GM12864 (cell line): ENCODE data around the gene POLR3K.
A peak's percentile ranks its signal among the peaks of the same experiment; 100 is the strongest.

Source experiments
- DNase-seq: peaks from one replicate; pipeline ENCODE4 v3.0.0-alpha.2; 2011; ENCODE audit warnings: low read depth
- H3K4me3 ChIP-seq: 2 replicates; pipeline ENCODE4 v1.5.1; 2011; ENCODE audit warnings: mild to moderate bottlenecking, low read depth, low read length, control low read depth
- TF ChIP-seq, protein P1 (sequence below): IDR thresholded peaks from 2 replicates; pipeline ENCODE4 v1.5.1; 2011; ENCODE audit warnings: low read depth, mild to moderate bottlenecking, moderate library complexity, low read length, control low read depth, inconsistent platforms; ENCODE audit errors: missing control alignments

POLR3K gene

DNA sequence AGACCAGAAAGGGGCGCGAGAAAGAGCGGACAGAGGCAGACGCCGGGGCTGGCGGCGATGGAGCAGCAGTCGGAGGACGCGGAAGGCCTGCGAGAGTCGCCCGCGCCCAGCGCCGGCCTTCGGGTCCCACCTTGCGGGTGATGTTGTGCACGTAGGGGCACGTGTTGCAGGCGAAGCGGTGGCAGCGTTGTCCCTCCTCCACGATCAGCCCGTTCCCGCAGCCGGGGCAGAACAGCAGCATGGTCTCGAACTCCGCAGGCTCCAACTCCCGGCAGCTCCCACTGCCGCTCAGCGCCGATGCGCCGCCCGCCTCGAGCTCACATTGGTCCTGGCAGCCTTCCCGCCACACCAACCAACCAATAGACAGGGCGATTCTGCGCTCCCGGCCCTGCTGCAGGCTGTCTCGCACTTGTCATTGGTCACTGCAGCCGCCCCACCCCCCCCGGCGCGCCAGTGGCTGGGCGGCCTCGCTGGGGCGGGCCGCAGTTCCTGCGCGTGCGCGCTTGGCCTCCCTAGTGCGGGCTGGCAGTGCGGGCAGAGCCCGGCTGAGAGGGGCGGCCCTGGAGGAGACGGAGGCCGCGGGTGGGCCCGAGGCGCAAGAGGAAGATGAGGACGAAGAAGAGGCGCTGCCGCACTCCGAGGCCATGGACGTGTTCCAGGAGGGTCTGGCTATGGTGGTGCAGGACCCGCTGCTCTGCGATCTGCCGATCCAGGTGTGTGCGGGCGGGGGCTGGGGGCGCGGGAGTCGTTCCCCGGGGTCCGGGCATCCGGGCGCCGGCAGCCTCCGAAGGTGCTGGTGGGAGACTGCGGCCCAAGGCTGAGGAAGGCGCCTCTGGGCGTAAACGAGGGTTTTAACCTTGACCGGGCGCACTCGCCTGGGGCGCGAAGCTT is at the start of gene POLR3K, which contains the start of gene SNRNP25:
TSS of gene POLR3K (minus strand) at position 263 of the 891 bp plus-strand sequence. CDS start at position 241, 22 bp downstream.
TSS of gene SNRNP25 (plus strand) at position 483 of the 891 bp plus-strand sequence. CDS start at position 672, 189 bp downstream.
- TF ChIP-seq, protein P1, sequence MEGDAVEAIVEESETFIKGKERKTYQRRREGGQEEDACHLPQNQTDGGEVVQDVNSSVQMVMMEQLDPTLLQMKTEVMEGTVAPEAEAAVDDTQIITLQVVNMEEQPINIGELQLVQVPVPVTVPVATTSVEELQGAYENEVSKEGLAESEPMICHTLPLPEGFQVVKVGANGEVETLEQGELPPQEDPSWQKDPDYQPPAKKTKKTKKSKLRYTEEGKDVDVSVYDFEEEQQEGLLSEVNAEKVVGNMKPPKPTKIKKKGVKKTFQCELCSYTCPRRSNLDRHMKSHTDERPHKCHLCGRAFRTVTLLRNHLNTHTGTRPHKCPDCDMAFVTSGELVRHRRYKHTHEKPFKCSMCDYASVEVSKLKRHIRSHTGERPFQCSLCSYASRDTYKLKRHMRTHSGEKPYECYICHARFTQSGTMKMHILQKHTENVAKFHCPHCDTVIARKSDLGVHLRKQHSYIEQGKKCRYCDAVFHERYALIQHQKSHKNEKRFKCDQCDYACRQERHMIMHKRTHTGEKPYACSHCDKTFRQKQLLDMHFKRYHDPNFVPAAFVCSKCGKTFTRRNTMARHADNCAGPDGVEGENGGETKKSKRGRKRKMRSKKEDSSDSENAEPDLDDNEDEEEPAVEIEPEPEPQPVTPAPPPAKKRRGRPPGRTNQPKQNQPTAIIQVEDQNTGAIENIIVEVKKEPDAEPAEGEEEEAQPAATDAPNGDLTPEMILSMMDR = no peak
- H3K4me3 ChIP-seq = peak within 1 kb of the TSS; percentile 96
- DNase-seq = peak; percentile 93

DNA sequence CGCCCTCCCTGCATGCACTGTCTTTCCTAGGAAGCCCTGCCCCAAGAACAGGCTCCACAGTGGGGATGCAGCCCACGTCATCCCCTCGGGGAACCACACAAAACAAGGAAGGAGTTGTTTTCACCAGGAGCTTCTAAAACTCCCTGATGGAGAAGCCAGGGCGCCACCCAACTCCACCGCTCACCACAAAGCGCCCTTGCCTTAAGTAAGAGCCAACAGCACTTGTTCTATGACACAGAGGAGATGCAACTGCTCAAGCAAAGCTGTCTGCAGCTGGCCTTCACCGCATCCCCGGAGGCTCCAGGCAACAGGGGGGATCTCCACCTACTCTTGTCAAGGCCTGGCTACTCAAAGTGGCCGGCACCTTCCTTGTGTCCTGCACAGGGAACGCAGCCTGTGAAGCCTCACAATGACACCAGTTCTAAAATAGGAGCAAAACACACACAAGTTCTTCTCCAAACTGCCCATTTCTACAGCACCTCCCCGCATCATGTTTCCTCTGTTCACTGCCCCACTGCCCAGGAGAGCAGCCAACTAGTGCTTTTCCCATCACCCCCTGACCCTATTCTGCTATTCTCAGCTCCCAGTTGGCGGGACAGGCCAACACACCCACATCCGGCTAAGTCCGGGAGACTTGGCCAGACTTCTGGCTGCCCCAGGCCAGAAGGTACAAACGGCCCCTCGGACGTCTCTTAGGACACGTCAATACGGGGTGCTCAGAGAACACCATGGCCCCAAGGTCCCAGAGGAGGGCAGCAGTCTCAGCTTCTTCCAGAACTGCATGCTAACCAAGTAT is 48.9 kb upstream of the POLR3K start:
- TF ChIP-seq, protein P1 = no peak
- H3K4me3 ChIP-seq = no peak overlapping the region
- no peak for DNase-seq

DNA sequence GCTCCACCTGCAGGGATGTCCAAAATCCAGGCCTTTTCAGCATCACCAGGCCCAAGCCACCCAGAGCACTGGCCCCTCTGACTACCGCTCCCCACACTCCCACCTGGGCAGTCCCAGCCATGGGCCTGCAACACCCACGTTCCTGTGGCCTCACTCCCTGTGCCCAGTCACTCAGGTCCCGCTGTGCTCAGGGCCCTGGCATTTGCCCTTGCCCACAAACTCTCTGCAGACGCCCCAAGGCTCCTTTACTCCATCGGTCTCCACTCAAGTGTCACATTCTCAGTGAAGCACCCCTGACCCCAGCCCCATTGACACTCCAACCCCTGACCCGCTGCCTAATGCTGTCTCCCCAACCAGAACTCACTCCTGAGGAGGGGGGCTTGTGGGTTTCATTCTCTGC is 48.2 kb upstream of the POLR3K start:
- no peak for DNase-seq
- no peak overlapping the region for H3K4me3 ChIP-seq

DNA sequence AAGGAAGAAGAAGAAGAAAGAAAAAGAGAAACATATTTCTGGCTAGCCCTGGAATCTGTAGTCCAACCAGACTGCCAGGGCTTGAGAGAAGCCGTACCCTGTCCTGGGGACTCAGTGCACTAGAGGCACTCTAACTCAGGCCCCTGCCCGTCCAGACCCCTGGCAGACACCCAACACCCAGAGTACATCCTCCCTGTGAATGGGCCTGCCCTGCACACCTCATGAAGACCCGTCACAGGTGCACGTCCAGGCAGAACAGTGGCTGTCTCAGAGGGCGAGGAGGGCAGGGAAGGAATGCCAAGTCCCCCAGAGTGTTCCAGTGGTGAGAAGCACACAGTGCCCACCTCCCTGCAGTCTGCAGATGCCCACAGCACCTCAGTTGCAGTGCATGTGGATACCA is 47.6 kb upstream of the POLR3K start:
- DNase-seq = no peak
- TF ChIP-seq, protein P1 = no peak
- H3K4me3 ChIP-seq = no peak overlapping the region

More for the DNA sequence above, 48.2 kb upstream of the POLR3K start:
- TF ChIP-seq, protein P1 = no peak

DNA sequence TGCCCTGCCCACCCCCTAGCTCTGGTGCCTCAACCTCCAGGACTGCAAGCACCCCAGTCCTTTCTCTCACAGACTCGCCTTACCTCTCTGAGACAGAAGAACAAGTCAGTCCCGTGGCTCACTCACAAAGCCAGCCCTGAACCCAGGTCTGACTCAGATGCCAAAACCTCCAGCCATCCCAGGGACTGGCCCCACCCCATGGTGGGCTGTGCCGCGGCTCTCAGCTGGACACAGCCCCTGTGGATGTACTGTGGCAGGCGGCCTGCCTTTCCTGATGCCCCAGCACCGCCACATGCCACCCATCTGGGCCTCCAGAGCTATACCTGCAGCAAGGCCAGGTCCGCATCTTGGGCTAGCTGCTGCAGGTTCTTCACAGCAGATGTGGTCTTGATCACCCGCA is 44.4 kb upstream of the POLR3K start:
- H3K4me3 ChIP-seq = no peak overlapping the region
- DNase-seq = no peak
- TF ChIP-seq, protein P1 = no peak

DNA sequence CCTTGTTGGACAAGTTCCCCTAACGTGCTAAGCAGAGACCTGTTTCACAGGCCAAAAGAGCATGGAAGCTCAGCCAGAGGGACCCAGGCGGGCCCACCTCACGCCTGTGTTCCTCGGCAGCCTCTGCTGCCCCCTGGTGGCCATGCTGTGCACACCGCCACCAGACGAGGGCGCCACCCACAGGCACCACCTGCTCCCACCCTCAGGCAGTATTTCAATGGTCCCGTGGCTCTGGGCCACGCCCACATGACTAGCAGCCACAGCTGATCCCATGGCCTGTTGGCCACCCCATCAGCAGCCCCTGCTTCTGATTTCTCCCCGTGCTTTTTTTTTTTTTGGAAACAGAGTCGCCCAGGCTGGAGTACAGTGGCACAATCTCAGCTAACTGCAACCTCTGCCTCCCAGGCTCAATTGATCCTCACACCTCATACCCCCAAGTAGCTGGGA is 43.5 kb upstream of the POLR3K start:
- DNase-seq = no peak
- TF ChIP-seq, protein P1 = peak; percentile 100
- no peak overlapping the region for H3K4me3 ChIP-seq
